Kidney (tissue), 14 donors: ENCODE results near the gene ASMTL. TPM values are rescaled to one million over a fixed set of nuclear protein-coding genes. Genes with fewer than 3 reads are reported as not detected.

ENCODE experiments used
- DNase-seq, 5 donors: peaks; one replicate each; pipeline ENCODE4 v3.0.0-alpha.2; 2013 to 2020
- FAIRE-seq: peaks from 2 replicates; lab custom pipeline; 2012; peaks lifted over from hg19 to GRCh38; lab: Jason Lieb, UNC
- H3K27ac ChIP-seq, 2 donors: one replicate each; pipeline ENCODE4 v1.7.0; 2013; ENCODE audit warnings: low read depth in 2 of 2, low read length in 2 of 2, inconsistent platforms in 1 of 2
- H3K27me3 ChIP-seq: one replicate; pipeline ENCODE4 v1.7.1; 2013; ENCODE audit warnings: low read length, inconsistent platforms; ENCODE audit not compliant: control insufficient read depth, insufficient read depth
- H3K36me3 ChIP-seq, 3 donors: one replicate each; pipeline versions ENCODE4 v1.7.0 to v1.7.1; 2013; ENCODE audit warnings: low read length in 3 of 3, control low read depth in 1 of 3, inconsistent platforms in 1 of 3; ENCODE audit not compliant: insufficient read depth in 3 of 3, control insufficient read depth in 2 of 3
- H3K4me1 ChIP-seq, 3 donors: one replicate each; pipeline versions ENCODE4 v1.7.0 to v1.7.1; 2013; ENCODE audit warnings: low read length in 3 of 3, inconsistent platforms in 1 of 3, low read depth in 1 of 3; ENCODE audit not compliant: control insufficient read depth in 2 of 3, insufficient read depth in 2 of 3
- H3K4me3 ChIP-seq, 3 donors: one replicate each; pipeline versions ENCODE4 v1.7.0 to v1.8.1; 2013; ENCODE audit warnings: low read length in 3 of 3, control low read depth in 1 of 3, inconsistent platforms in 1 of 3
- H3K9ac ChIP-seq, 3 donors: one replicate each; pipeline versions ENCODE4 v1.7.0 to v1.7.1; 2013; ENCODE audit warnings: low read length in 3 of 3, control low read depth in 1 of 3, inconsistent platforms in 1 of 3
- H3K9me3 ChIP-seq, 3 donors: one replicate each; pipeline versions ENCODE4 v1.7.0 to v1.7.1; 2013; ENCODE audit warnings: low read length in 3 of 3, control low read depth in 1 of 3, inconsistent platforms in 1 of 3; ENCODE audit not compliant: control insufficient read depth in 2 of 3, insufficient read depth in 1 of 3
- CTCF ChIP-seq: IDR thresholded peaks from 3 replicates; pipeline ENCODE4 v1.5.1; 2012; ENCODE audit warnings: mild to moderate bottlenecking, moderate library complexity, borderline replicate concordance; ENCODE audit not compliant: insufficient read depth; ENCODE audit errors: extremely low read depth
- intact Hi-C: fragments of 100-400 bp; cut with DNase I; formaldehyde crosslinking; loops from one replicate; pipeline ENCODE4 v1.11.1; 2022
- polyA plus RNA-seq: library from polyadenylated mRNA; stranded (reverse); fragments of 350-450 nt; fragmentation: Illumina TruSeq; extraction: RNeasy Lipid Tissue Mini Kit (QIAGEN cat#74804); gene quantifications from one replicate; pipeline ENCODE4 v1.2.3, GENCODE V29; 2014; ENCODE audit warnings: low read depth, low replicate concordance; ENCODE audit not compliant: insufficient read depth
- total RNA-seq: library from RNA; stranded (reverse); fragmentation: NEBNext Ultra II Directional; extraction: Animal tissue kit (Norgen Biotek cat#: 25700); gene quantifications from one replicate; pipeline ENCODE4 v1.2.1, GENCODE V29; 2021
- donor health status: control.
- donor health status: control.
- donor health status: control.
- donor health status: control.
- donor health status: control.
- donor health status: DM: yes; HTN: yes; CAD: no.
- donor health status: Normal renal cell carcinoma (clear cell type).

The ASMTL gene
- total and polyA plus RNA-seq, 2 donors from 2014 or later, result 29.9 to 33.3 TPM

DNA sequence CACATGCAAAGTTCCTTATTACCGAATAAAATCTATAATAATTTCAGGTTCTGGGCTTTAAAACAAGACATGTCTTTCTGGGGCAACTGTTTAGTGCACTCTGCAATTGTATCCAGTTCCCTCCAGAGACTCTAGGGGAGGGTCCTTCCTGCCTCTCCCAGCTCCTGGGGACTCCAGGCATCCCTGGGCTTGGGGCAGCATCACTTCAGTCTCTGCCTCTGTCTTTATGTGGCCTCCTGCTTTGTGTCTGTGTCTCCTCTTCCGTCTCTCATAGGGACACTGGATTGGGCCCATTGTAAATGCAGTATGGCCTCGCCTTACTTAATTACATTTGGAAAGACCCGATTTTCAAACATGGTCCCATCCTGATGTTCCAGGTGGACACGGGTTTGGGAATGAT, 10.9 kb upstream of the ASMTL start:
- intact Hi-C loops, result no loop called here
- FAIRE-seq, result no peak

GRCh38 chrX:1462596-1463251, 10.0 kb upstream of the ASMTL start:
- no peak for TF ChIP-seq CTCF
- FAIRE-seq (no peak), DNase-seq (peak in 3 of 5 donors; percentile 17 to 65 (median 23))
- intact Hi-C loops, result no loop called here
- no peaks in the 10 kb centered on the region for H3K4me1 ChIP-seq
- H3K4me3 ChIP-seq, result no peak overlapping the region
- no peak overlapping the region for H3K9ac ChIP-seq
- no peaks in the 10 kb centered on the region for H3K9me3 ChIP-seq
- no peaks in the 10 kb centered on the region for H3K36me3 ChIP-seq
- peak overlapping the region in 1 of 2 donors; percentile 41 for H3K27ac ChIP-seq
- peaks cover 4% of the 10 kb centered on the region for H3K27me3 ChIP-seq

More for the DNA sequence above, 10.9 kb upstream of the ASMTL start:
- no peaks in the 10 kb centered on the region for H3K36me3 ChIP-seq
- H3K9ac ChIP-seq, result no peak overlapping the region
- peak overlapping the region in 1 of 2 donors; percentile 41 for H3K27ac ChIP-seq
- no peaks in the 10 kb centered on the region for H3K9me3 ChIP-seq
- TF ChIP-seq CTCF, result no peak
- peak in 1 of 5 donors; percentile 3 for DNase-seq
- H3K4me1 ChIP-seq, result no peaks in the 10 kb centered on the region
- H3K27me3 ChIP-seq, result peaks cover 4% of the 10 kb centered on the region
- H3K4me3 ChIP-seq, result no peak overlapping the region

DNA sequence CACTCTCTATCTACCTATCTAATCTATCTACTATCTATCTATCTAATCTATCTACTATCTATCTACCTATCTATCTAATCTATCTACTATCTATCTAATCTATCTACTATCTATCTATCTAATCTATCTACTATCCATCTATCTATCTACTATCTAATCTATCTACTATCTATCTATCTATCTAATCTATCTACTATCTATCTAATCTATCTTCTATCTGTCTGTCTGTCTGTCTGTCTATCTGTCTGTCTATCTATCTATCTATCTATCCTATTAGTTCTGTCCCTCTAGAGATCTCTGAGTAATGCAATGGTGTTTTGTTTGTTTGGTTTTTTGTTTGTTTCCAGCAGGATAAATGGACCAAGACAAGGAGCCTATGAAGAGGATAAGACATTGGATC, 9.4 kb upstream of the ASMTL start:
- no peak for TF ChIP-seq CTCF
- Histone ChIP-seq H3K9ac (no peak overlapping the region), H3K4me3 (no peak overlapping the region), H3K9me3 (no peaks in the 10 kb centered on the region), H3K36me3 (no peaks in the 10 kb centered on the region), H3K27ac (peak overlapping the region in 1 of 2 donors; percentile 26), H3K27me3 (peaks cover 4% of the 10 kb centered on the region), H3K4me1 (no peaks in the 10 kb centered on the region)
- DNase-seq (no peak), FAIRE-seq (peak; percentile 89)
- intact Hi-C loops, result no loop called here
